Suprapubic skin (tissue), 3 donors: ENCODE measurements around the gene COL4A5.

Experiments used
- POLR2AphosphoS5 ChIP-seq, 3 donors: sonication (generic); formaldehyde crosslinking; IDR thresholded peaks; one replicate each; pipeline ENCODE4 v1.6.1; 2017; ENCODE audit warnings: antibody characterized with exemption in 3 of 3
- TF ChIP-seq, protein P1 (sequence below), 2 donors: fragments of 200-600 bp in 1 of 2; fragments of 450-650 bp in 1 of 2; sonication (generic) in 1 of 2; IDR thresholded peaks; one replicate each; pipeline ENCODE4 v1.5.1; 2016 to 2019; ENCODE audit warnings: antibody characterized with exemption in 2 of 2, mild to moderate bottlenecking in 1 of 2, moderate library complexity in 1 of 2

DNA sequence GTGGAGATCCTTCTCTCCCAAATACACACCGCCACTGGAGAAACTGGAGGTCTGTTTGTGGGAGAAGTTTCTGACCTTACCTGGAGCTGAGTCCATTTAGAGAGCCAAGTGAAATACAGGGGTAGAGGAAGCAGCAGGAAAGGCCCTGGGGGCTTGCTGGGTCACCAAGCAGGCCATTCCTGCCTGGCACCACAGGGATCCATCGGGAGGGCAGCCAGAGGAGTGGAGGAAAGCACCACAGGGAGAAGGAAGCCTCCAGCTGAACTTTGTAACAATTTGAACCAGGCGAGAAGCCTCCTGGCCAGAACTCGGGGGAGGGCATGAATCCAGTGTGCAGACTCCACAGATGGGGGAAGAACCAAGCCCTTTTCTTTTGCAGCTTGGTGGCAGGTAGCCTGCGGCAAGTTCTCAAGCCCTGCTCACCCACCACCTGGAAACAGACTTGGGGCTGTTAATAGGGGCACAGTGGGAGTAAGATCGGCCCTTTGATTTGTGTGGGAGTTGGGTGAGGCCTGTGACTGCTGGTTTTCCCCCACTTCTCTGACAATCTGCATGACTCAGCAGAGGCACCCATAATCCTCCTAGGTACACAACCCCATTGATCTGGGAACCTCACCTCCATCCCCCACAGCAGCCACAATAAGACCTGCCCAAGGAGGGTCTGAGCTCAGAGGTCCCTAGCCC, 202.1 kb downstream of the COL4A5 start:
- no peak for TF ChIP-seq POLR2AphosphoS5 (IDR thresholded peaks at IDR 0.05)
- TF ChIP-seq, protein P1, sequence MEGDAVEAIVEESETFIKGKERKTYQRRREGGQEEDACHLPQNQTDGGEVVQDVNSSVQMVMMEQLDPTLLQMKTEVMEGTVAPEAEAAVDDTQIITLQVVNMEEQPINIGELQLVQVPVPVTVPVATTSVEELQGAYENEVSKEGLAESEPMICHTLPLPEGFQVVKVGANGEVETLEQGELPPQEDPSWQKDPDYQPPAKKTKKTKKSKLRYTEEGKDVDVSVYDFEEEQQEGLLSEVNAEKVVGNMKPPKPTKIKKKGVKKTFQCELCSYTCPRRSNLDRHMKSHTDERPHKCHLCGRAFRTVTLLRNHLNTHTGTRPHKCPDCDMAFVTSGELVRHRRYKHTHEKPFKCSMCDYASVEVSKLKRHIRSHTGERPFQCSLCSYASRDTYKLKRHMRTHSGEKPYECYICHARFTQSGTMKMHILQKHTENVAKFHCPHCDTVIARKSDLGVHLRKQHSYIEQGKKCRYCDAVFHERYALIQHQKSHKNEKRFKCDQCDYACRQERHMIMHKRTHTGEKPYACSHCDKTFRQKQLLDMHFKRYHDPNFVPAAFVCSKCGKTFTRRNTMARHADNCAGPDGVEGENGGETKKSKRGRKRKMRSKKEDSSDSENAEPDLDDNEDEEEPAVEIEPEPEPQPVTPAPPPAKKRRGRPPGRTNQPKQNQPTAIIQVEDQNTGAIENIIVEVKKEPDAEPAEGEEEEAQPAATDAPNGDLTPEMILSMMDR (IDR thresholded peaks at IDR 0.05), result no peak
